Transverse colon (tissue), 3 donors: ENCODE measurements around the gene JAKMIP1.

ENCODE experiments used
- POLR2A ChIP-seq: fragments of 450-650 bp; IDR thresholded peaks from one replicate; pipeline ENCODE4 v1.6.1; 2016; ENCODE audit warnings: antibody characterized with exemption, mild to moderate bottlenecking, moderate library complexity
- TF ChIP-seq, protein P1 (sequence below), 5 experiments: fragments of 200-600 bp in 3 of 5; fragments of 450-650 bp in 2 of 5; sonication (generic) in 3 of 5; IDR thresholded peaks; 1 replicate in 2 of 5; 2 replicates in 3 of 5; pipeline ENCODE4 v1.5.1; 2016 to 2017; ENCODE audit warnings: antibody characterized with exemption in 5 of 5, inconsistent platforms in 3 of 5, mild to moderate bottlenecking in 2 of 5, moderate library complexity in 1 of 5

GRCh38 chr4:6175426-6175825, 24.9 kb downstream of the JAKMIP1 start:
- no peak for TF ChIP-seq POLR2A
- TF ChIP-seq, protein P1, sequence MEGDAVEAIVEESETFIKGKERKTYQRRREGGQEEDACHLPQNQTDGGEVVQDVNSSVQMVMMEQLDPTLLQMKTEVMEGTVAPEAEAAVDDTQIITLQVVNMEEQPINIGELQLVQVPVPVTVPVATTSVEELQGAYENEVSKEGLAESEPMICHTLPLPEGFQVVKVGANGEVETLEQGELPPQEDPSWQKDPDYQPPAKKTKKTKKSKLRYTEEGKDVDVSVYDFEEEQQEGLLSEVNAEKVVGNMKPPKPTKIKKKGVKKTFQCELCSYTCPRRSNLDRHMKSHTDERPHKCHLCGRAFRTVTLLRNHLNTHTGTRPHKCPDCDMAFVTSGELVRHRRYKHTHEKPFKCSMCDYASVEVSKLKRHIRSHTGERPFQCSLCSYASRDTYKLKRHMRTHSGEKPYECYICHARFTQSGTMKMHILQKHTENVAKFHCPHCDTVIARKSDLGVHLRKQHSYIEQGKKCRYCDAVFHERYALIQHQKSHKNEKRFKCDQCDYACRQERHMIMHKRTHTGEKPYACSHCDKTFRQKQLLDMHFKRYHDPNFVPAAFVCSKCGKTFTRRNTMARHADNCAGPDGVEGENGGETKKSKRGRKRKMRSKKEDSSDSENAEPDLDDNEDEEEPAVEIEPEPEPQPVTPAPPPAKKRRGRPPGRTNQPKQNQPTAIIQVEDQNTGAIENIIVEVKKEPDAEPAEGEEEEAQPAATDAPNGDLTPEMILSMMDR (IDR thresholded peaks at IDR 0.05), result no peak
